OCI-M1 (cell line): ENCODE measurements around the gene NFS1.

Experiments used
- DNase-seq: peaks from one replicate; lab custom pipeline; 2025; lab: John Stamatoyannopoulos, UW

The NFS1 gene

GRCh38 chr20:35674921-35675320 lies 24.2 kb downstream of the NFS1 start:
- no peak for DNase-seq

DNA sequence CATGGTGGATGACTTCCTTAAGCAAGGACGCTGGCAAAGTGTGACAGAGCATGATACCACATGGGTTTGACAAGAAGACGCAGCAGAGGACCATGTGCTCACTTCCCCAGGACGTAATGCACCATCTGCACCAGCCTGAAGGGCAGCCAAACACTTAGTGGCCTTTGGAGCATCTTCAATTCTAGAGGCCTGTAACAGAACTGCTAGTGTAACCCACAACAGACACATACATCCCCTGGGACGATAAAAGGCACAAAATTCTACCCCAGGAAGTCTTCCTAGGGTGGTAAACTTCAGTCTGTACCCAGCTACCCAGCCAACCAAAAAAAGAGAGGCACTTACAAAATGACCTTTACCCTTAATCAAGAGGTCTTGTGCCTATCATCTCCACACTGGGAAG lies 25.3 kb downstream of the NFS1 start:
- no peak for DNase-seq

GRCh38 chr20:35669681-35670080 lies 29.5 kb downstream of the NFS1 start:
- no peak for DNase-seq

GRCh38 chr20:35669221-35669620 lies 29.9 kb downstream of the NFS1 start:
- DNase-seq, result no peak

GRCh38 chr20:35665949-35666288 lies 33.2 kb downstream of the NFS1 start:
- DNase-seq, result no peak

DNA sequence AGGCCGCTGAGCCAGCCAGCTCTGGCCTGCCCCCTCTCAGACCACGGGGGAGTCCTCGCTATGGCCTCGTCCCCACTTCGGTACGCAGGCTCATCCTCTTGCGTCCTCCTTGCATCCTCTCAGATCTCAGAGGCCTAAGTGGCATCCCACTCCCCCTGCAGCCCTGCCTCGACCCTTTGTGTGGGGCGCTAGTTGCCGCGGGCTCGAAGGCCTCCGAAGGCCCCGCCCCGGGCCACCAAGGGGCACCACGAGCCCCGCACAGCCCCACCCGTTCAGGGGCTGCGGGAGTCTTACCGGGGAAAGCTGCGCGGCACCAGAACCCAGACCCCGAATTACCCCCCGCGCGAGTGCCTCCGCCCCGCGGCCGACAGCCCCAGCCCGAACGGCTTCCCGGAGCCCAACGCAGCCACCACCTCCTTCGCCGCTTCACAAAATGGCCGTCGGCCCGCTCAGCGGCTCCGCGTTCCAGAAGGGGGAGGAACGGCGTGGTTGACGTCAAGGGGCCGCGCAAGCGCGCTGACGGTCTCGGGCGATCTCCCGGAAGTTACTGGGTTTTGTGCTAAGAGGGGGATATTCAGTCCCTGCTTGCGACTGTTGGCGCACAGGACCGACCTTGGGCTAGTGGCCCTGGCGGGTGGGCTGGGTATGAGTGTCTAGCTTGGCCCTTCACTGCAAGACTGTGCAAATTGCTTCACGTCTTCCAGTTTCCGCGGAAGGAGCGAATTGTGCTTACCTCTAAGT lies 34.5 kb downstream of the NFS1 start, which contains the start of the genes CPNE1 and RBM12:
Gene CPNE1, minus strand, starts transcription at position 435 of the 741 bp plus-strand sequence. CDS start 31,977 bp downstream, outside the sequence.
Gene RBM12, minus strand, starts transcription at position 435 of the 741 bp plus-strand sequence. CDS start 9,578 bp downstream, outside the sequence.
- DNase-seq, result peak; percentile 94

DNA sequence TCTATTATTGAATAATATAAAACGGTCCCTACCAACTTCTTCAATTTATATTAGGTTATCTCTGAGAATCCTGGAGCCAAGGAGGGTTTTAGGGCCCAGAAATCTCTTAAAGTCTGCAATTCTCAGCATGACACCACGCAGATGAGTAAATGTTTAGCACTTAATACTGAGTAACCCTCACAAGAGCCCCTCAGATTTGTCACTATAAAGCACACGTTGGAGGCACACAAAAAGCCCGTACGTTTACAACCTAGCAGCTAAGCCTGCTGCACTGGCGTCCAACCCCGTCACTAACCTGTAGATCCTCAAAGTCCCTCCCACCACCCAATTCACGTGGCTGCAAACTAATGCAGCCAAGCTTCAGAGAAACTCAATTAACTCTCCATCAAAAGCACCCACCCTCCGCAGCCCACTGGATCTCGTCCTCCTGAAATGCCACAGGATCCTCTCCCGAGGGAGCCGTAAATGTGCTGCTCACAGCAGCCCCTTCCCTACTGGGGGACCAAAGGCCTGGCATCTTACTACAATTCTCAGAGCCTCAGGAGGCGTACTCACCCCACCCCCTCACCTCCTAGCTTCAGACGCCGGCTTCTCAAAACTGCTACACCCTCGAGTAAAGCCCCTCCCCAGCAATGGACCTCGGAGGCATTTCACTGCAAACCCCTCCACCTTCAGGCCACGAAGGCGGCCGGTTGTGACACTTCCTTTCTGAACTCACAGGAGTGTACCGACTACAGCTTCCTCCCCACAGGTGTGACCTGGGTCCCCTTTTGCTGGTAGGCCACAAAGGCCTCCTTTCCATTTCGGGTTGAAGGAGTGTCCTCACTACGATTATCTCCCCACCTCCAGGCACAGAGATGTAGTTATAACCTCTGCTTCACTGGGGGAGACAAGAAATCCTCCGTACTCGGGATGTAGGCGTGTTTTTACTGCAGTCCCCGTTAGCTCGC lies 35.4 kb downstream of the NFS1 start:
- peak; percentile 71 for DNase-seq

DNA sequence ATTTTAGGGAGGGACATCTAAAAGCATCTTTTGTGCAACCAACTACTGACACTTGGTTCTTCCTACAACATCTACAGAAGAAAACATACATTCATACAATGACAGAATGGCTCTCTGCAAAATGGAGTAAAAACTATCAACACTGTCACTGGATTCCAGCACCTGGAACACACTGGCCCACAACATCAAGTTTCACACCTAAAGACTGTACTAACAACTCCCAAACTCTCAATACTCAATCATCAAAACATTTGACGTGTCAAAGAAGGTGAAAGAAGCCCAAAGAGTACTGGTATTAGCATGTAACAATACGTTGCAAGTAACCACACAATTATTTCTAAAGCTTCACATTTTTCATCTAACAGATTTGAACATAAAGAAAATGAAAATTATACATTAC lies 36.6 kb downstream of the NFS1 start:
- no peak for DNase-seq

DNA sequence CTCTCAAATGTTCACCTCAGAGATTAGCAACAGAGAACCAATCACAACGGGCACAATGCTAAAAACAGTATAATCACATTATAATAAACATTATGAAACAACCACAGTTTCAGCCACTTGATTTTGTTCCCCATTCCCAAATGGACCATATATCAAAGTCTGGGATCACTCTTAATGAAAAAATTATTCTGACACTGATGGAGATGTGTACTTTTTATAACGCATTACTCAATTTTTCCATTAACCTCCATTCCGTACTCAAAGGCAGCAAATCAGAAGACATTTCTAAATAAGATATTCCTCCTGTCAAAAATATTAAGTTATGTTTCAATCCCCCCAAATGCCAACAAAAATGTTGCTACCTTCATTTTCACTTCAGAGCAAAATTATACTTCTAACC lies 37.2 kb downstream of the NFS1 start:
- no peak for DNase-seq

- no peak for DNase-seq
Measured at GRCh38 chr20:35661053-35661452, 38.1 kb downstream of the NFS1 start.

- DNase-seq, result no peak
Measured at GRCh38 chr20:35660122-35660937, 38.8 kb downstream of the NFS1 start.

DNA sequence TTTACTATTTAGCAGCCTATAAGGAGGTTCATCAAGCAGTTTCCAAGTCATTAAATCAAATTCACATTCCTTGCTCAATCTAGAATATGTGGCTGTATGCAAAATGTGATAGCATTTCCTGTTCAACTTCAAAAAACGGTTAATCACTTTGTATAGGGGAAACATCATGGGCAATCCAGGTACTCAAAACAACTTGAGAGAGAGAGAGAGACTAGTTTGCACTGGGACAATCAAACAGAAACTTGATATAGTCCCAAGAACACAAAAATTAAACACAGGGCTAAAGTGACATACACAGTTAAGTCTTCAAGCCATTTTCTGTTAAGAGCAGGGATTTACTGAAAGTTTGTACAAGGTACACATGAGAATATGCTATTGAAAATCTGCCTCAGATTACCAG lies 41.9 kb downstream of the NFS1 start:
- DNase-seq, result no peak

DNA sequence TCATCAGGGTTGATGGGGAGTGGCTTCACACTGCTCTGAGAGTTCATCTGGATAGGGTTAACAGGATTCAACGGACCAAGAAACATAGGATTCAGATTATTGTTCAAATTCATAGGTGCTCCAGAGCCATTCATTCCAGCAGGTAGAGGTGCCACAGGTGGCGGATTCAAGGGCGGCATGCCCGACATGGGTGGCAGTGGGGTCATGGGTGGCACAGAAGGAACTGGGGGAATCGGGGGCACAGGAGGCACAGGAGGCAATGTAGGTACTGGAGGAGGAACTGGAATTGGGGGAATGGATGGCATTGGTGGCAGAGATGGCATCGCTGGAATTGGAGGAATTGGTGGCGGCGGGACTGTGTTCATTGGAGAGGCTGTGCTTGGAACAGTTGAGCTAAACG lies 44.7 kb downstream of the NFS1 start:
- no peak for DNase-seq

DNA sequence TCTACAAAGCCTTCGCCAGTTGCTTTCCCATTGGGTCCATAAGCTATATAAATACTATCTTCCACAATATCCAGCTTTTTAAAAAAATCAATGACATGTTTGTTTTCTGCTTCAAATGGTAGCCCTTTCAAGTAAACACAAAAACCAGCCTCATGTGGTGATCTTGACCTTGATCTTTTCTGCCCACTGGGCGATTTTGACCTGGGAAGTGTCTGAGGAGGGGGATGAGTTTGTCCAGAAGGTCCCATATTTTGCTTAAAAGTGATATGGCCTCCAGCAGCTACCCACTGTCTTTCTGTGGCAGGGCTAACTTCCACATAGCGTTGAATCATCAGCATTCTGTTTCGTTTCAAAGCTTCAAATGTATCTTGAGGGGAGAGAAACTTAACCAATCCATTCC lies 45.3 kb downstream of the NFS1 start:
- DNase-seq, result no peak

GRCh38 chr20:35653430-35653734 lies 45.8 kb downstream of the NFS1 start:
- DNase-seq, result no peak

- no peak for DNase-seq
Measured at GRCh38 chr20:35652641-35653429, 46.3 kb downstream of the NFS1 start.

DNA sequence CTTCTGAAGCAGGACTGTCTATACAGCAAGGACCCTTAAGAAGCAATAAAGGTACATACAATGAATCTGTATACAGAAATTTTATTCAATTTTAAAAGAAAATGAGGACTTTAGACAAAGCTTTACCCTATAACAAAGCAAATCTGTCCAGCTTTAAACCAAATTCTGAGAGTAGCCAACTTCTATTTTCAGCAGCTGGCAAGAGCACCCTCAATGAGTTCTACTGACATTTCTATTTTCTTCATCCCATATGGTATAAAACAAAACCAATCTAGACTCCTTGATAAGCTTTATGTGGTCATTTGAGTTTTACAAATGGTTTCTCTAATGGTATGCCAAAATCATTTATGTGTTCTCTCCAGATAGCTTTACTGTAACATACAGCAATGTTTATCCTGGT lies 47.2 kb downstream of the NFS1 start:
- no peak for DNase-seq

DNA sequence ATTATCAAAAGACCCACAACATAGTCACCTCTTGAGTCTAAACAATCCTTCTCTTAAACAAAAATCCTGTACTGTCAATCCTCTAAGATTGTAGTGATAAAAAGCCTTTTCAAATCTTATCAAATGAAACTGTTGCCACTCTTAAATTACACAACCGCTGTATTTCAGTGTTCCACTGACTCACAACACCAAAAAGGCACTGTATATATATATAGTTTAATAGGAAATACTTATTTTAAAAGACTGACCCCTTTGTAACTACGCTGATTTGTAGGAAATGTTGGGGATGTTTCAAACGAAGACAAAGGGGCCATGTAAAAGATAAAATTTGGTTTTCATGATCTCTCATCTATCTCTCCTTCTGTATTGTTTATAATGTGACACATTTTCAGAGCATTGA lies 48.5 kb downstream of the NFS1 start:
- no peak for DNase-seq

- no peak for DNase-seq
Measured at GRCh38 chr20:35648836-35649235, 50.3 kb downstream of the NFS1 start.

DNA sequence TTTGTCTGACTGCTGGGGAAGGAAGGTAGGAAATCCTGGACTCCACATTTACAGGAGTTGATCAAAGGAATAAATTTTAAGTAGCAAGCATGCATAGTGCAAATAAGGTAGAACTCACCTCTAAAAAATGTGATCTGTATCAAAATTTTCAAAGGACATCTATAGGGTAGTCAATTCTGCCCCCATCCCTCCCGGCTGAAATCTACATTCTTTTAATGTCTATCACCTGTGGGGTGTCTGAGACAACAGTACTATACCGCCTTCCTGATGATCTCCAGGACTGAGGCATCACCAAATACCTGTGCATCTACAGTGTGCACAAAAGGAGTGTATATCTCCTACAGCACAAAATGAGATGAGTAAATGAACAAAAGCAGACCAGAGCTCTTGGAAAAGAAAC lies 54.3 kb downstream of the NFS1 start:
- no peak for DNase-seq

- DNase-seq, result no peak
Measured at GRCh38 chr20:35643045-35643444, 56.1 kb downstream of the NFS1 start.

DNA sequence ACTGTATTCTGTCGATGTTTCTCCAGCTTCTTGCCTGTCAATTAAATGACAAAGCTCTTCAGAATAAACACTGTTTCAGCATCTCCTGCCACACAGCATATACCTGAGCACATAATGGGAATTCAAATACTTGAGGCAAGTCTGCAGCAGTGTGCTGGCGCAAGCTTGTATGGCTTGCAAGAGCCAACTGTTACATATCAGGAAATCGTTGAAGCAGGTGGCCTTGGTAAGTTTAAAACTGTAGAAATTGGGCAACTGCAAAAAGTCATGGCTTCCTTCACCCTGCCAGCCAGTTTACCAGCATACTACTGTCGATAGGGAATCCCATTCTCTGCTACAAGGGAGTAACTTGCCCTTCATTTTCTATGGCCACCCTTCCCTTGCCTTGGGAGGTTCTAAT lies 57.4 kb downstream of the NFS1 start:
- no peak for DNase-seq
